Suprapubic skin (tissue), 4 donors: ENCODE measurements around the gene DPYSL3. TPM values are rescaled to one million over a fixed set of nuclear protein-coding genes. Genes with fewer than 3 reads are reported as not detected.

Experiments used
- DNase-seq, 2 donors: peaks; one replicate each; pipeline ENCODE4 v3.0.0-alpha.2; 2019; ENCODE audit warnings: low spot score in 2 of 2
- H3K27ac ChIP-seq: fragments of 200-600 bp; sonication (generic); one replicate; pipeline ENCODE4 v1.5.1; 2019
- H3K27me3 ChIP-seq: fragments of 200-600 bp; sonication (generic); one replicate; pipeline ENCODE4 v1.5.1; 2019
- H3K36me3 ChIP-seq: fragments of 200-600 bp; sonication (generic); one replicate; pipeline ENCODE4 v1.5.1; 2019
- H3K4me1 ChIP-seq: fragments of 200-600 bp; sonication (generic); one replicate; pipeline ENCODE4 v1.5.1; 2019
- H3K4me3 ChIP-seq: fragments of 200-600 bp; sonication (generic); one replicate; pipeline ENCODE4 v1.5.1; 2019; ENCODE audit warnings: mild to moderate bottlenecking
- H3K9me3 ChIP-seq: fragments of 200-600 bp; sonication (generic); one replicate; pipeline ENCODE4 v1.5.1; 2019
- EP300 ChIP-seq: sonication (generic); formaldehyde crosslinking; IDR thresholded peaks from one replicate; pipeline ENCODE4 v1.6.1; 2017; ENCODE audit warnings: antibody characterized with exemption
- POLR2A ChIP-seq, 2 donors: fragments of 450-650 bp; IDR thresholded peaks; one replicate each; pipeline ENCODE4 v1.6.1; 2017; ENCODE audit warnings: antibody characterized with exemption in 2 of 2, mild to moderate bottlenecking in 2 of 2, moderate library complexity in 2 of 2
- POLR2AphosphoS5 ChIP-seq, 3 donors: sonication (generic); formaldehyde crosslinking; IDR thresholded peaks; one replicate each; pipeline ENCODE4 v1.6.1; 2017; ENCODE audit warnings: antibody characterized with exemption in 3 of 3
- WGBS: methylation state at CpG from one replicate; pipeline ENCODE4 v1.1.5; 2018; 5-methylcytosine and 5-hydroxymethylcytosine counted together
- total RNA-seq, 4 donors: library from RNA; depleted of rRNA; stranded (reverse); fragments of >200 nt; gene quantifications; one replicate each; pipeline ENCODE4 v1.1.0, GENCODE V29; 2016
- TF ChIP-seq, protein P1 (sequence below), 2 donors: fragments of 200-600 bp in 1 of 2; fragments of 450-650 bp in 1 of 2; sonication (generic) in 1 of 2; IDR thresholded peaks; one replicate each; pipeline ENCODE4 v1.5.1; 2016 to 2019; ENCODE audit warnings: antibody characterized with exemption in 2 of 2, mild to moderate bottlenecking in 1 of 2, moderate library complexity in 1 of 2

The DPYSL3 gene
- total RNA-seq, 4 donors from 2014 or later = 12.0 to 22.2 (median 16.6) TPM

DNA sequence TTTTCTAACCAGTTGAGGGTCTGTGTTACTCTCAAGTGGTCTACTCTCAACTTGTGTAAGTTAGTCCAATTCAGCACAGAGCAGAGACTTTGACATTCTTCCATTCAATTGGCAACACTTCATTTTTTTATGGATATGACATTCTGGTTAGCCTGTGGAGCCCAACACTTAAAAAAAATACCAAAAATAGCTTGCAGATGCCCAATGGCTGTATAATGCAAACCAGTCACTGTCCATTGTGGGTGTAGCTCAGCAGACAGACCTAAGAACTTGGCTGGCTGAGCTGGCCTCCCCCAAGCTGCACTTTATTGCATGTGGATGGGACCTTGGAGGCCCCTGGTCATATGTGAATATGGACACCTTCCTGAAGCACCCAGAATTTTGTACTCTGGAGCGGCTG lies 103.2 kb downstream of the DPYSL3 start:
- whole genome bisulfite sequencing = 100% methylated on average over 1 of the region's 1 CpG
- TF ChIP-seq, protein P1, sequence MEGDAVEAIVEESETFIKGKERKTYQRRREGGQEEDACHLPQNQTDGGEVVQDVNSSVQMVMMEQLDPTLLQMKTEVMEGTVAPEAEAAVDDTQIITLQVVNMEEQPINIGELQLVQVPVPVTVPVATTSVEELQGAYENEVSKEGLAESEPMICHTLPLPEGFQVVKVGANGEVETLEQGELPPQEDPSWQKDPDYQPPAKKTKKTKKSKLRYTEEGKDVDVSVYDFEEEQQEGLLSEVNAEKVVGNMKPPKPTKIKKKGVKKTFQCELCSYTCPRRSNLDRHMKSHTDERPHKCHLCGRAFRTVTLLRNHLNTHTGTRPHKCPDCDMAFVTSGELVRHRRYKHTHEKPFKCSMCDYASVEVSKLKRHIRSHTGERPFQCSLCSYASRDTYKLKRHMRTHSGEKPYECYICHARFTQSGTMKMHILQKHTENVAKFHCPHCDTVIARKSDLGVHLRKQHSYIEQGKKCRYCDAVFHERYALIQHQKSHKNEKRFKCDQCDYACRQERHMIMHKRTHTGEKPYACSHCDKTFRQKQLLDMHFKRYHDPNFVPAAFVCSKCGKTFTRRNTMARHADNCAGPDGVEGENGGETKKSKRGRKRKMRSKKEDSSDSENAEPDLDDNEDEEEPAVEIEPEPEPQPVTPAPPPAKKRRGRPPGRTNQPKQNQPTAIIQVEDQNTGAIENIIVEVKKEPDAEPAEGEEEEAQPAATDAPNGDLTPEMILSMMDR (IDR thresholded peaks at IDR 0.05) = no peak
- no peak for TF ChIP-seq POLR2AphosphoS5 (IDR thresholded peaks at IDR 0.05)
- TF ChIP-seq POLR2A (IDR thresholded peaks at IDR 0.05) = no peak
- no peak for TF ChIP-seq EP300
- Histone ChIP-seq H3K4me1 (peaks cover 20% of the 10 kb centered on the region), H3K4me3 (no peak overlapping the region), H3K27me3 (no peaks in the 10 kb centered on the region), H3K9me3 (no peaks in the 10 kb centered on the region), H3K36me3 (peaks cover 13% of the 10 kb centered on the region), H3K27ac (peak overlapping the region; percentile 58)
- no peak for DNase-seq

DNA sequence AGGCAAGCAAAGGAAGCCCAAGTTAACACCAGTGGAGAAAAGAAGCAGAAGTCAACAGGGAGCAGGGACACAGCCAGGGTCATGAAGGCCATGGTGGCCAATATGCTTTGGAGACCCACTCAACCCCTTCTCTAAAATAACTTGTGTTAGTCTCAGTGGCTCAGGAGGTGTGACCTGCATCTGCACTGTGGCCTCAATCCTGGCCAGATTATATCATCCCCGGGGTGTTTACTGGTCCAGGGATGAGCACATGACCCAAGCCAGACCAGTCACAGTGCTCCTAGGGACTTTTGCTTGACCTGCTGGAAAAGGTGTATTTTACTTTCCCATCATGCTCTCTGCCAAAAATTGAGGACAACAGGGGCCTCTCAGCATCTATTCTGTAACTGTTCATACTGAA lies 105.2 kb downstream of the DPYSL3 start:
- Histone ChIP-seq H3K4me3 (no peak overlapping the region), H3K27me3 (no peaks in the 10 kb centered on the region), H3K4me1 (peaks cover 20% of the 10 kb centered on the region), H3K36me3 (peaks cover 25% of the 10 kb centered on the region), H3K27ac (peak overlapping the region; percentile 90), H3K9me3 (no peaks in the 10 kb centered on the region)
- no peak for TF ChIP-seq EP300
- no peak for TF ChIP-seq POLR2A (IDR thresholded peaks at IDR 0.05)
- no peak for TF ChIP-seq POLR2AphosphoS5 (IDR thresholded peaks at IDR 0.05)
- TF ChIP-seq, protein P1 (IDR thresholded peaks at IDR 0.05) = no peak
- no peak for DNase-seq
- WGBS = 100% methylated on average over 1 of the region's 1 CpG

DNA sequence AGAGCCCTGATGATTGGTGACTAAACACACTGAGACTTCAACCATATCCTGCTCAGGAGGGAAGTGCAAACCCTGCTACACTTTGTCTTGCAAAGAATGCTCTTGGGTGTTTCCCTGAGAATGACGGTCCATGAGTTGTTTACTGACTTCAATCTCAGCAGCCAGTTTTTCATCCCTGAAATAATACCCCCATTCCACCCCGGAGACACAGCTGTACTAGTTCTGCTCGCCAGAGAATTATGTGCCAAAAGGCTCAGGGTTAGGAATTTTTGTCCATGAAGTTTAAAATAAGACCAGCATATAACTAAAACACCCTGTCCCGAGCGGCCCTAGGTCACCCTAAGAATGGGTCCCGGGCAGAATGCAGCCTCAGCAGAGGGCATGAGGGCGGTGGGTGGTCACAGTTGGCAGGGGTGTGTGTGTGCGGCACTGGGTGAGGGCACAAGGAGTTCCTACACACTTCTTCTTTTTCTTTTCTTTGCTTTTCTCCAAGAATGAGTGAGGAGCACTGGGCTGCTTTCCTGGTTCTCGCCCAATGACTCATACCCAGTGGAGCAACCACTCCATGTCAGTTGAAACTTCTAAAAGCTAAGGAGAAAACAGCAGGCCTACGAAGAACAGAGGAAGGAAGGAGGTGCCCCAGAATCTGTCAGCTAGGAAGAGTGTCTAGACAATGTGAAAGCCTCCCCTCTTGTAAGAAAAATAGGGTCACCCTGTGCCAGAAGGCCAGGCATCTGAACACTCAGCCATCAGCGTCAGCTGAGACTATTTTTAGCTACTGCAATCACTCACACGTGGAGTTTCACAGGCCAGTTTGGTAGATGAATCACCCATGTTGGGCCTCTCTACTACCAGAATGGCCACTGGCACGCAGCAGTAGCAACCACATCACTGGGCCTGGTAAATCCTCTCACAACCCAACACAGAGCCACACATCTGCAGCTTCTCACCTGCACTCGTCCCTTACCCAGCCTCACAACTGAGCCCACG lies 105.9 kb downstream of the DPYSL3 start:
- peak in 1 of 2 donors; percentile 81 for DNase-seq
- H3K27ac ChIP-seq = peak overlapping the region; percentile 90
- peaks cover 20% of the 10 kb centered on the region for H3K4me1 ChIP-seq
- peak; percentile 65 for TF ChIP-seq EP300
- TF ChIP-seq, protein P1 (IDR thresholded peaks at IDR 0.05) = no peak
- peak in 1 of 3 donors; percentile 35 for TF ChIP-seq POLR2AphosphoS5 (IDR thresholded peaks at IDR 0.05)
- TF ChIP-seq POLR2A (IDR thresholded peaks at IDR 0.05) = no peak
- H3K27me3 ChIP-seq = no peaks in the 10 kb centered on the region
- WGBS = 57% methylated on average over 15 of the region's 15 CpGs
- H3K9me3 ChIP-seq = no peaks in the 10 kb centered on the region
- H3K4me3 ChIP-seq = no peak overlapping the region
- H3K36me3 ChIP-seq = peaks cover 25% of the 10 kb centered on the region

DNA sequence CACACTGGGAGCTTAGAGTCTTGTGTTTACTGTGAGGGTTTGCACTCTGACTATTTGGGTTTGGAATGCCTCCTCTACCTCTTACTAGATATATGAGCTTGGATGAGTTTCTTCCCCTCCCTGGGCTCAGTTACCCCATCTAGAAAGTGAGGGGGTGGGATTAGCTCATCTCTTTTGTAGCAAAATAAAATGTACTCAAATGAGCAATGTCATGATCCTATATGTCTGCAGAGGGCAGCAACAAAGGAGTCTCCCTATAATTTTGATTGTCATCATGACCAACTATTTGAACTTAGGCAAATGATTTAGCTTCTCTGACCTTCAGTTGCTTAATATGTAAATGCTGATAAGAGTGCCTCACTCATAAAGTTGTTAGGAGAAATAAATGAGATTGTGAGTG lies 109.0 kb downstream of the DPYSL3 start:
- no peak for DNase-seq
- TF ChIP-seq EP300 = no peak

DNA sequence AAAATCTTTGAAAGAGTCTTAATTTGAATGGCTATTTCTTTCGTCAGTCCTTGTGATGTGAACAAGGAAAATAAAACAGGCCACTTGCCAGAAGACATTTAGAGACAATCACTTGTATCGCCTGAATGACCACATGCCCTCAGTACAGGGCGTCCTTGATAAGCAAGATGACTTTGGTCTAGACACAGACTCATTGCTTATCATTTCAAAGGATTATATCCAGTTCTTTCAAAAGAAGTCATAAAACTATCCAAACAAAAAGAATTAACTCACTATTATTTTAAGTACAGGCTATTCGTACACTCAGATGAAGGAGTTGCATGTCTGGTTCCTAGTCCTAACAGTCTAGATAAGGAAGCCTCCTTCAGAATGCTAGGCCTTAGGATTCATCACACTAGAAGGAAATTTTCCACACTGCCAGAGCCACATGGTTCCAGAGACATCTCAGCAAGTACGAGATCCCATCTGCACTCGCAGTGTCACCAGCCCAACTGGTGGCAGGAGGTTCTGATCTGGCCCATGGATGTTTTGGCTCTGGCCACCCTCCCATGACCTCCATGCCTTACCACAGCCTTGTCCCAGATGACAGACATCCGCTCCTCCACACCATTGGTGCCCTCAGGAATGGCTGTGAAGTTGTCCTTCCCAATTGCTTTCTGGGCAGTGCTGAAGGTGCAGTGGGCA lies 109.6 kb downstream of the DPYSL3 start:
- TF ChIP-seq, protein P1 (IDR thresholded peaks at IDR 0.05) = no peak
- TF ChIP-seq POLR2AphosphoS5 (IDR thresholded peaks at IDR 0.05) (no peak), EP300 (no peak), POLR2A (IDR thresholded peaks at IDR 0.05) (no peak)
- no peak for DNase-seq
- Histone ChIP-seq H3K4me3 (no peak overlapping the region), H3K36me3 (peaks cover 25% of the 10 kb centered on the region), H3K27ac (no peak overlapping the region), H3K27me3 (no peaks in the 10 kb centered on the region), H3K4me1 (peaks cover 13% of the 10 kb centered on the region), H3K9me3 (no peaks in the 10 kb centered on the region)
- 74% methylated on average over 7 of the region's 7 CpGs for WGBS

More for the DNA sequence above, 109.0 kb downstream of the DPYSL3 start:
- Histone ChIP-seq H3K36me3 (peaks cover 26% of the 10 kb centered on the region), H3K9me3 (no peaks in the 10 kb centered on the region), H3K27ac (no peak overlapping the region), H3K27me3 (no peaks in the 10 kb centered on the region), H3K4me3 (no peak overlapping the region), H3K4me1 (peaks cover 17% of the 10 kb centered on the region)
